Measurements from ENCODE around the gene GNB2. TPM values are rescaled to one million over a fixed set of nuclear protein-coding genes. Genes with fewer than 3 reads are reported as not detected.
"Not testable (repeated sequence)": the region's sequence is repeated elsewhere in the genome, so short reads cannot be mapped to it uniquely, and the experiment has no call there.

GNB2 gene
- total RNA-seq, 1 experiment from 2014 or later = 299 TPM

DNA sequence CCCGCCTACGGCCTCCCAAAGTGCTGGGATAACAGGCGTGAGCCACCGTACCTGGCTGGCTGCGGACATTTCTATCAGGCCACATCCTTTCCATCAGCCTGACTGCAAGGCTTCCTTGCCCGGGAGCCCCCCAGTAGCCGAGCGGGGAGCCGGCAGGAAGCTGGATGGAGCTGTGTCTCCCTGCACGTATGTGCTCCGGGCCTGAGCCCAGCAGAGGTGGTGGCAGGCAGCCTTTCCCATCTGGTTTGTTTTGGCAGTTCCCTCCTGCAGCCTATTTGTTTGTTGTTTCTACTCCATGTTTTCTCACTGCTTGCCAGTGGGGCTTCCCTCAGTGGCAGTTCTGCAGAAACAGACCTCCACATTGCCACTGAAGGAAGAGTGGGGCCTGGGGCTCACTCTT, 37.8 kb downstream of the GNB2 start:
- DNase-seq = no peak
- H3K4me1 ChIP-seq (replicated peaks; ENCODE audit: insufficient read depth) = peaks cover 6% of the 10 kb centered on the region; the same call in 1 of the 2 replicates
- no peak overlapping the region for H3K27ac ChIP-seq
- ChIA-PET POLR2A (ENCODE audit: unreplicated experiment) (no interaction called here), CTCF (no interaction called here)
- peaks cover 17% of the 10 kb centered on the region for H3K79me2 ChIP-seq (ENCODE audit: low read depth)
- H3K4me2 ChIP-seq = no peak overlapping the region
- H4K20me1 ChIP-seq (ENCODE audit: insufficient read depth) = no peaks in the 10 kb centered on the region
- H3K9me2 ChIP-seq (ENCODE audit: insufficient read depth) = no peaks in the 10 kb centered on the region
- TF ChIP-seq, protein P1, sequence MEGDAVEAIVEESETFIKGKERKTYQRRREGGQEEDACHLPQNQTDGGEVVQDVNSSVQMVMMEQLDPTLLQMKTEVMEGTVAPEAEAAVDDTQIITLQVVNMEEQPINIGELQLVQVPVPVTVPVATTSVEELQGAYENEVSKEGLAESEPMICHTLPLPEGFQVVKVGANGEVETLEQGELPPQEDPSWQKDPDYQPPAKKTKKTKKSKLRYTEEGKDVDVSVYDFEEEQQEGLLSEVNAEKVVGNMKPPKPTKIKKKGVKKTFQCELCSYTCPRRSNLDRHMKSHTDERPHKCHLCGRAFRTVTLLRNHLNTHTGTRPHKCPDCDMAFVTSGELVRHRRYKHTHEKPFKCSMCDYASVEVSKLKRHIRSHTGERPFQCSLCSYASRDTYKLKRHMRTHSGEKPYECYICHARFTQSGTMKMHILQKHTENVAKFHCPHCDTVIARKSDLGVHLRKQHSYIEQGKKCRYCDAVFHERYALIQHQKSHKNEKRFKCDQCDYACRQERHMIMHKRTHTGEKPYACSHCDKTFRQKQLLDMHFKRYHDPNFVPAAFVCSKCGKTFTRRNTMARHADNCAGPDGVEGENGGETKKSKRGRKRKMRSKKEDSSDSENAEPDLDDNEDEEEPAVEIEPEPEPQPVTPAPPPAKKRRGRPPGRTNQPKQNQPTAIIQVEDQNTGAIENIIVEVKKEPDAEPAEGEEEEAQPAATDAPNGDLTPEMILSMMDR (conservative IDR thresholded peaks at IDR 0.05) = no peak
- no peak for TF ChIP-seq EZH2 (IDR thresholded peaks at IDR 0.05; ENCODE audit: low read depth)
- H2AFZ ChIP-seq = no peak overlapping the region
- no TSS peak for BruUV-seq (replicated peaks)
- intact Hi-C loops (cut with micrococcal nuclease; ENCODE audit: unreplicated experiment) = no loop called here
- H3K36me3 ChIP-seq (ENCODE audit: low read depth) = no peaks in the 10 kb centered on the region
- H3K27me3 ChIP-seq (ENCODE audit: insufficient read depth, low read depth) = no peaks in the 10 kb centered on the region
- no peaks in the 10 kb centered on the region for H3K9me3 ChIP-seq (ENCODE audit: insufficient read depth, low read depth)
- H3K4me3 ChIP-seq = no peak overlapping the region
- peaks cover 11% of the 10 kb centered on the region; the same call in 1 of the 2 replicates for H3F3A ChIP-seq (ENCODE audit: insufficient read depth, low read depth)

DNA sequence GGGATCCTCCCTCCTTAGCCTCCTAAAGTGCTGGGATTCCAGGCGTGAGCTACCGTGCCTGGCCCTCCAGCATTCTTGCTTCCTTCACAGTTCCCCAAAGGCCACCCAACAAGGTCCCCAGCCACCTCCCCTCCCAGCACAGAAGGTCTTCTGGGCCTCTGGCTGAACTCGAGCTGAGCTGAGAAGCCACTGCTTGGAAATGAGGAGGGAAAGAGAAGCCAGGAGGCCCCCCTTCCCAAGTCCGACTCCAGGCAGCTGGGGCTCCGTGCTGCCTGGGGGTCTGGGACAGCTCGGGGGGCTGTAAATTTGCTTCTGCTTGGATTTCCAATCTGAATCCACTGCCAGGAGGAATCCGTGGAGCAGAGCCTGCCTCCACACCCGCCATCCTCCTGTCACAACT, 41.2 kb downstream of the GNB2 start:
- no peaks in the 10 kb centered on the region for H3K27me3 ChIP-seq (ENCODE audit: insufficient read depth, low read depth)
- ChIA-PET CTCF (interaction anchor here (0.9 kb wide), 1 partner anchor 9 kb away, joined by 7 read pairs; the partner anchor contains the start of gene POP7), POLR2A (ENCODE audit: unreplicated experiment) (interaction anchor here (0.6 kb wide), 1 partner anchor 303 kb away, joined by 6 read pairs; no protein-coding TSS in a partner anchor)

DNA sequence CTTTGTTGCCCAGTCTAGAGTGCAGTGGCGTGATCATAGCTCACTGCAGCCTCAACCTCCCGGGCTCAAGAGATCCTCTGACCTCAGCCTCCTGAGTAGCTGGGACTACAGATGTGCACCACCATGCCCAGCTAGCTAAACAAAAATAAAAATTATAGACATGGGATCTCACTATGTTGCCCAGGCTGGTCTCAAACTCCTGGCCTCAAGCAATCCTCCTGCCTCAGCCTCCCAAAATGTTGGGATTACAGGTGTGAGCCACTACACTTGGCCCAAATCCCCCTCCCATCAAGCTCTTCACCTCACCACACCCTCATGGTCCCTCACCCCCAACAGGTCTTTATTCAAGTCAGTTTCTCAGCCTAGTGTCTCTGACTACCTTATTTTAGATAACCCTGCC, 43.5 kb downstream of the GNB2 start:
- H3K9me2 ChIP-seq (ENCODE audit: insufficient read depth); H3F3A ChIP-seq (ENCODE audit: insufficient read depth, low read depth); H3K9me3 ChIP-seq (ENCODE audit: insufficient read depth, low read depth); H3K4me3 ChIP-seq; BruUV-seq (replicated peaks); POLR2A ChIA-PET (ENCODE audit: unreplicated experiment); intact Hi-C loops (cut with micrococcal nuclease; ENCODE audit: unreplicated experiment); H2AFZ ChIP-seq; H3K27me3 ChIP-seq (ENCODE audit: insufficient read depth, low read depth); H3K27ac ChIP-seq; DNase-seq; H3K36me3 ChIP-seq (ENCODE audit: low read depth); H4K20me1 ChIP-seq (ENCODE audit: insufficient read depth); H3K79me2 ChIP-seq (ENCODE audit: low read depth); H3K4me2 ChIP-seq: not testable (repeated sequence)
- peaks cover 11% of the 10 kb centered on the region; the same call in 1 of the 2 replicates for H3K4me1 ChIP-seq (replicated peaks; ENCODE audit: insufficient read depth)
- CTCF ChIA-PET = interaction anchor here (0.6 to 0.7 kb wide), 5 partner anchors 8 to 134 kb away, joined by 3 to 16 read pairs (median 6); no protein-coding TSS in a partner anchor

More for the DNA sequence above, 41.2 kb downstream of the GNB2 start:
- Histone ChIP-seq H3K79me2 (ENCODE audit: low read depth) (no peaks in the 10 kb centered on the region), H3K27ac (no peak overlapping the region), H3K4me3 (no peak overlapping the region), H2AFZ (no peak overlapping the region), H3F3A (ENCODE audit: insufficient read depth, low read depth) (peaks cover 4% of the 10 kb centered on the region; the same call in 1 of the 2 replicates), H3K4me2 (no peak overlapping the region), H3K4me1 (replicated peaks; ENCODE audit: insufficient read depth) (peaks cover 8% of the 10 kb centered on the region; the same call in 1 of the 2 replicates), H3K9me2 (ENCODE audit: insufficient read depth) (no peaks in the 10 kb centered on the region), H3K9me3 (ENCODE audit: insufficient read depth, low read depth) (no peaks in the 10 kb centered on the region), H3K36me3 (ENCODE audit: low read depth) (no peaks in the 10 kb centered on the region), H4K20me1 (ENCODE audit: insufficient read depth) (no peaks in the 10 kb centered on the region)
- TF ChIP-seq, protein P1 (conservative IDR thresholded peaks at IDR 0.05) = no peak
- TF ChIP-seq EZH2 (IDR thresholded peaks at IDR 0.05; ENCODE audit: low read depth) = no peak
- intact Hi-C loops (cut with micrococcal nuclease; ENCODE audit: unreplicated experiment) = no loop called here
- no TSS peak for BruUV-seq (replicated peaks)
- DNase-seq = no peak

Data from PC-9 (cell line).